Stimulated activated CD8-positive, alpha-beta memory T cell treated with anti-CD3 and anti-CD28 coated beads, Interleukin-7, amount 100 ng/mL, for 48 hours (primary cell): ENCODE data around the gene IRF4.
"Not testable (repeated sequence)": the region's sequence is repeated elsewhere in the genome, so short reads cannot be mapped to it uniquely, and the experiment has no call there.

ENCODE experiments used
- DNase-seq, 2 donors: peaks; one replicate each; pipeline ENCODE4 v3.0.0-alpha.2; 2020; ENCODE audit warnings: low read depth in 1 of 2; ENCODE audit errors: extremely low read depth in 1 of 2

IRF4 gene

DNA sequence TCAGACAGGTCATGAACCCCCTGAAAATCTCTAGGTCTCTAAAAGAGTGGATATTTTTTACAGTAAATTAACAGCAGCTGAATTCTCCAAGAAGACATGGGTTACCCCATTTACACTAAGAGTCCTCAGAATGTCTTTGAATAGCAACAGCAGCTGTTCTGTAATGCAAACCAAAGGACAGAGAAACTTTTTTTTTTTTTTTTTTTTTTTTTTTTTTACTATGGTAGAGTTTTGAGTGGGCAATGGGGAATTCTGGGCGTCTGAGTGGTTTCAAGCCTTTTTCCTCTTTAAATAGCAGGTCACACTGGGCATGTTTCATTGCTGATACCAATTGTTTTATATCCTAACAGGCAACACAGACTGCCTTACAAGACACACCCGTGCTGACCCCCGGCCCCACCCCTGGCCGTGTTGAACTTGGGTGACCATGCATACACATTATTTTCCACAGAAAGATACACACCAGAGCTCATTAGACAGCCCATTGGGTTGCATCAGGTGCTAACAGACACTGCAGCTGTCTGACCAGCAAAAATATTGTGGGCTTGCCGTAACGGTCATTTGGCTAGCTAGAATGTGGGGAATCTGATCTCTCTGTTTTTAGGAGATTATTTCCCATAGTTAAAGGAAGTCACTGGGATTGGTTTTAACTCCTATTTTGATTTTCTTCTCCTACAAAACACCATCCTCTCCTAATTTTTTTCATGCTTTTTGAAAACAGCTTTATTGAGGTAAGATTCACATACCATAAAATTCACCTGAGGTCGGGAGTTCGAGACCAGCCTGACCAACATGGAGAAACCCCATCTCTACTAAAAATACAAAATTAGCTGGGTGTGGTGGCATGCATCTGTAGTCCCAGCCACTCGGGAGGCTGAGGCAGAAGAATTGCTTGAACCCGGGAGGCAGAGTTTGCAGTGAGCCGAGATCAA lies 26.7 kb upstream of the IRF4 start:
- no peak for DNase-seq

DNA sequence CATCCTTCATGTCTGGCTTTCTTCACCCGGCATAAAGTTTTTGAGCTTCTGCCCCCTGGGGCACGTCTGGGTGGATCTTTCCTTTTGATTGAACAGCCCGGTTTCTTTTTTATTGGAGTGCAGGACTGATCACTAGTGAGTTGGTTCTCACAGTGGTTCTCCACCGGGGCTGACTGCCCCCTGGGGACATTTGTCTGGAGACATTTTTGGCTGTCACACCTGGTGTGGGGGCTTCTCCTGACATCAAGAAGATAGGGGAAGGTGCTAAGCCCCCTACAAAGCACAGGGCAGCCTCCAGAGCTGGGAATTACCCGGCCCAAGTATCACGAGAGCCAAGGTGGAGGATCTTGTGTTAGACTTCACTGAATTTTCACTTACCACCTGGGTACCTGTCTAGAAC lies 25.7 kb upstream of the IRF4 start:
- DNase-seq = no peak

DNA sequence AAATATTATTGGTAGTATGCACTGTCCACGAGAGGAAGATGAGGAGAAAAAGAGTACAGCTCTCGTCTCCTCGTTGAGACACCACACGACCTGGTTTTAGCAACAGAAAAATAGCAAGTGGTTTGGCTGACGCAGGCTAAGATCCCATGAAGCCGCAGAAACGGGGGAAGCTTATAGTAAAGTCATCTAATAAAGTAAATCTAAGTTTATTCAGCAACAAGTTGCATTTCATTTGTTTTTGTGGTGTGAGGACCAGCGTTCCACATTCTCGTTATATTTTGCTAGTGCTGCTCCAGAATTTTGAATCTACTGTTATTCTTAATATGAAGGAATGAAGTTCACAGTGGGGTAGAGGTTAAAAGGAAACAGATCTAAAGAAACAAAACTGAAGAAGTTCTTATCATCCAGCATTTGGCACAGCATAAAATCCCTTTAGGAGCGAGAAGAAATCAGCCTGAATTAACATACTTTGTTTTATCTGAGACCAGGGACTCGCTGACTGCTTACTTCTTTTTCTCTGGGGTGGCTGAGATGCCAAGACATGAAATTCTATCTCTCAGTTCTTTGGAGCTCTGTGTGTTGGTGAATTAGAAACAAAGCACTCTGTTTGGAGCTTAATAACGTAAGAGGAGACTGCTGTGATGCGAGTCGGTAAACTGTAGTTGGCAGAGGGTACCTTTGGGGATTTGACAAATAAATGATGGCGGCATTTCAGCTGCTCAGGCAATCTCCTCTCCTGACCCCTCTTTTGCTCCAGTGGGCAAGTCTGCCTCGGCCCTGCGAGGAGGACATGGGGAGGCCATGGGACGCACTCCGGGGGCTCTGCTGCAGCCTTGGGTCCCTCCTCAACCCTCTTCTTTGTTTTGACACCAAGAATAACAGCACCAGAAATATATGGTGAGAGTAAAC lies 24.9 kb upstream of the IRF4 start:
- DNase-seq = no peak

DNA sequence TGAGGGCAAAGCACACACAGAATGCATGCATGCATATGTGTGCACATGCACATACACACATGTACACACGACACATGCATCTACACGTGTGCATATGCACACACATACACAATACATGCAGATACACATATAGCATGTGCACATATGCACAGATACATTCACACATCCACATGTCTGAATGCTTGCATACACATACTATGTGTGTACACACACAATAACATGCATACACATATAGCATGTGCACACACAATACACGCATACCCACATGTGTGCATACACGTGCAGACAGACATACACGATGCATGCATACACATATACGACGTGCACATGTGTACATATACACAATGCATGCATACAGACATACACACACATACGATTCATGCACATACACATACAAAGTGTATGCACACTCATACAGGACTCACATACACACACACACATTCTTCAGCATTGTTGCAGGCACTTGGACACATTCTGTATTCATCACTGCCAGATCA lies 24.2 kb upstream of the IRF4 start:
- no peak for DNase-seq

DNA sequence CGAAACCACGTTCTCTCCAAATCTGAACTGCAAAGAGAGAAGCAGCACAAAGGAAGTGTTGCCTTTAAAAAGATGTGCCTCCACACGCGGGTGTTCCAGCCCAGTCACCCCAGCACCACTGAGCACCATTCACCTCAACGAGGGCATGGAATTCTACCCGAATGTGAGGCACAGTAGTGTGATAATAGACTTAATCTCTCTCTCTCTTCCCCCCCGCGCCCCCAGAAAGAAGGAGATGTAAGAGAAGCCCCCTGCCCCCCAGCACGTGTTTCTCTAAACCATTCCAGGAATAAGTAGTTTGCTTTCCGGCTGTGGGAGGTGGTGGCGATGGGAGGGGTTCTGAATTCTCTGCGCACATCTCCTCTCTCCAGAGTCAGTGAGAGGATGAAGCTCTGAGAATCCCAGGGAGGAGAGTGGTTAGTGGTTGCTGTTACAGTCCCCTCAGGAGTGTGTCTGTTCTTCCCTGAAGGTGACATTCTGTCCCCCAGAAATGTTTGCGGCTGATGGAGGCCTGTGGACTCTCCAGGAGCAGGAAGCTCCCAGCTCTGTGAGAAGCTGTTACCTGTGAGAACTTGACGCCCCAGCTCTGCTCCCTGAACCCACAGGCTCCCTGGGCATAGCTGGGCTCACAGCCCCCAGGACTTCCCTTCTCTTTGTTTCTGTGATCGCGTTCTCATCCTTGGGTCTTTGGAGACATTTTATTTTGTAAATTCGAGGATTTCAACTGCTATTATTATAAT lies 23.5 kb upstream of the IRF4 start:
- DNase-seq = no peak

DNA sequence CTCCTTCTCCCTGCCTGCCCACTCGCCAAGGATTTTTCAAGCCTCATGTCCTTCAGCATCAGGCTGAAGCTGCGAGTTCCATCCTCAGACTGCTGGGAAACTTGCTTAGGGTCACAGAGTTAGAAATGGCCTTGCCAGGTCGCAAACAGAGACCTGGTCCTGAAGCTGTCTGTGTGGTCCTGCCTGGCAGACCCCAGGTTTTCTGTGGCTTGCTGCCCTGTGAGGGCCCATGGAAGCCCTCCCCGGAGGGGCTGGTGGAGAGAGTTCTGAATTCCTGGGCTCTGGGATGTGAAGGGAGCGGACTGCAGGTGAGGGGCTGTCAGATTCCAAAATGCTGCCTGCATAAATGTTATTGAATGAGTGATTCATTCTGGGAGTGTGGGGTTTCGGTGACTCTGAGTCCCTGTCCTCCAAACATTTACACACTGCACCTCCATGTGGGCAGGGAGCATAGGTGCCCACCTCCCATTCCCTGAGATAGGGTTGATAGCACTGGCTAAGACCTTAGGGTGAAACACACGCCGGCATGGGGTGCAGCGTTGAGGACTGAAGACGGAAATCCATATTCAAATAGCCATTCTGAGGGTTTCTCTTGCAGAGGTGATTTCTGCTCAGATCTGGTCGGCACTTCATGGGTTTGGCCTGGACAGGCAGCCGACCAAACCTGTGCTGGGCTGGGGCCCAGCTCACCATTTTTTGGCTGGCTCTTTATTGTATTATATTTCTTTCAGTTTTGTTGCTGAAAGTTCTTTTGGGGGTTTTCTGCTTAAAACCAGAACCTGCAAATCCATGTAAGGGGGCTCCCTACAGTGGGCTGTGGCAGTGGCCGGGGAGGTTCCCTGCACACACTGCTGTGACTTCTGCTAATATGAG lies 21.8 kb upstream of the IRF4 start:
- no peak for DNase-seq

DNA sequence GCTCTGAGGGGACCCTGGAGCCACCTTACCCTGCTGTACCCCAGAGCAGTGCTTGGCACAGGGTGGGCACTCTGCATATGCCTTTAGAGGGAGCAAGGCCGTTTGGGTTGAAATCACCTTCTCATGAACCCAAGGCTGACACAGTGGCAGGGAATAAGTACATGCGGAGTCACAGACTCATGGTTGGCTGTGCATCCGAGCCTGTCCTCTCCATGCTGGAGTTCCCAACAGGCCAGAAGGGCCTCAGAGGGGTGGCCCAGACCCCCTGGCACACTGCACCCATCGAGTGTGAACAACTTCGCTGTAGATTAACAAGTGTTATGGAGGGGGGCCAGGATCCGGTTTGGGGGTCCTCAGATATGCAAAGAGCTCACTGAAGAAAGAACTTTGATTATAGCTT lies 21.0 kb upstream of the IRF4 start:
- no peak for DNase-seq

DNA sequence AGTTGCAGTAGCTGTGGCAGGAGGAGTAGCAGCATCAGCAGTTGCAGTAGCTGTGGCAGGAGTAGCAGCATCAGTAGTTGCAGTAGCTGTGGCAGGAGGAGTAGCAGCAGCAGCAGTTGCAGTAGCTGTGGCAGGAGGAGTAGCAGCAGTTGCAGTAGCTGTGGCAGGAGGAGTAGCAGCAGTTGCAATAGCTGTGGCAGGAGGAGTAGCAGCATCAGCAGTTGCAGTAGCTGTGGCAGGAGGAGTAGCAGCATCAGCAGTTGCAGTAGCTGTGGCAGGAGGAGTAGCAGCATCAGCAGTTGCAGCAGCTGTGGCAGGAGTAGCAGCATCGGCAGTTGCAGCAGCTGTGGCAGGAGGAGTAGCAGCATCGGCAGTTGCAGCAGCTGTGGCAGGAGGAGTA lies 19.7 kb upstream of the IRF4 start:
- DNase-seq = not testable (repeated sequence)

DNA sequence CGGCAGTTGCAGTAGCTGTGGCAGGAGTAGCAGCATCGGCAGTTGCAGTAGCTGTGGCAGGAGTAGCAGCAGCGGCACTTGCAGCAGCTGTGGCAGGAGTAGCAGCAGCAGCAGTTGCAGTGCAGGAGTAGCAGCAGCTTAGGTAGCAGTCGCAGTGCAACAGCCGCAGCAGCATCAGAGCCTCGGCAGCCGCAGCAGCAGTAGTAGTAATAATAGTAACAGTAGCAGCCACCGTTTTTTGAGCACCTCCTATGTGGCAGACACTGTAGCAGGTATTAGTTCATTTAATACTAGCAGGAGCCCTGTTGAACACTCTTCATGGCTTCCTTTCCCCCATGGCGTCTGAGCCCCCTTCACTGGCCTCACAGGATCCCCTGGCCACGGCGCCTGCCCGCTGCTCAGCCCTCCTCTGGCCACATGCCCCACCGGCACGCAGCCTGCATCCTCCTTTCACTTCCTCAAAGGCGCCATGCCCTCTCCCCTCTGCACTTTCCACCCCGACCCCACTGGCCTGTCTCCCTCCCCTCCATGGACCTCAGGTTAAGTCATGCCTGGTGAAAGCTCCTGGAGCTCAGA lies 19.1 kb upstream of the IRF4 start:
- DNase-seq = no peak

DNA sequence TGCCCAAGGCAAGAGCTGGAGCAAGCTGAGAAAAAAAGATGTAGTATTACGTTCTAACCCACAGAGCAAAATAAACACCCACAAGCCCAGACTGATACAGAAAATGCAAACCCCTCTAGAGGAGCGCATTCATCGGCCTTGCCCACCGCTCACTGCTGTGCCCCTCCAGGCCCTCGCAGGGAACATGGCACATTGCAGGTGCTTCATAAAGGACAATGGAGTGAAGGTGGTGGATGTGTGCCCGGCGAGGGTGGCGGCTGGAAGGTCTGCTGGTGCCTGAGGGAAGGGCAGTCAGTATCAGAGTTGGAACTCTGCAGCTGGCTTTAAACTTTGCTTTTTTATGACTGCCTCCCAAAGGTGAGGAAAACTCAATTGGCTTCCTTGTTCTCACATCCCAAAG lies 18.5 kb upstream of the IRF4 start:
- DNase-seq = no peak

DNA sequence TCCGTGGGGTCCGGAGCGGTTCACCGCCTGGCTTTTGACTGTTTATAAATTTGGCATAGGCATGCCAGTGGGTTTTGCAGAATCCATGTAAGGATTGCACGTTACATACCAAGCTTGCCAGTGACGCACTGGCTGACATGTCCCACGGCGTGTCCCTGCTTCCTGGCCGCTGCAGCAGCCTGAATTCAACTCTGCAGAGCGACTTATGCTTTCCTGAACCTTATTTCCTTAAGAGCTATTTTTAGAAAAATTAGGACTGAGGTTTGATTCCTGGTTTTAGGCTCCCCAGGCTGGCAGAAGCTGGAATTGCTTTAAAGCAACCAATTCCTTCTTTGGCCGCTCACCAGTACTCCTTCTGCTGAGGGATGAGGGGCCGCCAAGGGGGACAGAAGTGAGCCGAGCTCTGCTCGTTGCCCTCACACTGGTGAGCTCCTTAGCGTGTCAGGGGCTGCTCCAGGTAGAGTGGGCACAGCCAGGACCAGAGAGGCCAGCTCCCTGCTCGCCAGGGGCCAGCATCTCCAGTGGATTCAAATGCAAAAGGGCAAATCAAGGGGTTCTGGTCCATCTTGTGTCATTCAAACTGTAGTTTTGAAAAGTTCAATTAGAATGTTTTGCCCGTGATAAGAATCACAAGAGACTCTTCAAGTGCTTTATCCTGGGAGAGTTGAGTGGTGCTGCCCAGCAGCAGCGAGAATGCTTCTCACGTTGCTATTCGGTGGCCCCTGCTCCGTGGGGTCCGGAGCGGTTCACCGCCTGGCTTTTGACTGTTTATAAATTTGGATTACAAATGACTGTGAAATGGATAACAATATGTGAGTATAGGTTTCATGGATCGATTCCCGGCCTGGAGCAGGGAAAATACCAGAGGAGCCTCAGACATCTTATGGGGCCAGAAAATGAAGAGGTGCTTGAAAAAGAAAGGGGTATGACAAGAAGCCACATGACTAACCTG lies 17.5 kb upstream of the IRF4 start:
- DNase-seq = no peak

DNA sequence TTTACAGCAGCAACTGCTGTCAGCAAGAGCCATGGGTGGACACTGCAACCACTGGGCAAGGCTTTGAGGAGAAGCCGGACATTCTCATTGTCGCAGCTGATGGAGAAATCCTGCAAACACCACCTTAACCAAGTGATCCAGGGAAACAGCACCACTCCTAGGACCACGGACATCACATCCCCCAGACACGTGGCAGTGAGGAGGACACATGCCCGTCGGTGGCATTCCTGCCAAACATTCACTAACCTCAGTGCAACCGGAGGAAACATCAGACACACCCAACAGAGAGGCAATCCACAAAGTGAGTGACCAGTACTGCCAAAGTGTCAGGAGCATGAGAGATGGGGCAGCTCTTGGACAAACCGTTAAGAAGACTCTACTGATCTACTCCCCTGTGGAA lies 16.6 kb upstream of the IRF4 start:
- DNase-seq = no peak

DNA sequence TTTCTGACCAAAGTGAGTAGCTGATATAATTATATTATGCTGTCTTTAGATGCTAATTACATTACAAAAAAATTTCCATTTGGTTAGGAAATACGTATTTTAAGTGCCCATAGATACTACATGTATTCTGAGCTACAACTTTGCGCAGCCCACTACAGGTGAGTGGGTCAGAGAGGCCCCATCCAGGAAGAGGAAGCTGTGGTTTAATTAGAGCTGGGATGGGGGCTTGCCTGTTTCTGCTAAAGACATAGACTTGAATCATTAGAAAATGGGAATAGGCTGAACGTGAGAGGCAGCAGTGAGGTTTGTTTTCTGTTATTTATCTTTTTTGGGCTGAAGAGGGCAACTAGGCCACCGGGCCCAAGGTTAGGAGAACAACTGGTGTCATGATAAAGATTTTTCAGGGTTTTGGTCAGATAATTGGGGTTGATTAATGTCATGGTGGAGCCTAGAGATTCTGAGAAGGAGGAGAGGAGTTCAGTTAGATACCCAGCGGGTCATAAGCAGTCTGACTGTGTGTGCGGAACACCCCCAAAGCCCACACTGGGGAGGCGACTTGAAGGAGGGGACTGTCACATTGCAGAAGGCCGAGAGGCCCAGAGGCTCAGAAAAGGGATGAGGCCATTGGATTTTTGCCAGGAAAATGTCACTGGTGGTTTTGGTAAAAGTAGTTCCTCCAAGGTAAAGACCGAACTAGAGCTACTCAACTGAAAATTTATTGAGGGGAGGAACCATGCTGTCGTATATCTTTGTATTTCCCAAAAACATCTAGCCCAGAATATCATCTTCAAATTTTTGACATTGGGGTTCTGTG lies 14.5 kb upstream of the IRF4 start:
- no peak for DNase-seq

DNA sequence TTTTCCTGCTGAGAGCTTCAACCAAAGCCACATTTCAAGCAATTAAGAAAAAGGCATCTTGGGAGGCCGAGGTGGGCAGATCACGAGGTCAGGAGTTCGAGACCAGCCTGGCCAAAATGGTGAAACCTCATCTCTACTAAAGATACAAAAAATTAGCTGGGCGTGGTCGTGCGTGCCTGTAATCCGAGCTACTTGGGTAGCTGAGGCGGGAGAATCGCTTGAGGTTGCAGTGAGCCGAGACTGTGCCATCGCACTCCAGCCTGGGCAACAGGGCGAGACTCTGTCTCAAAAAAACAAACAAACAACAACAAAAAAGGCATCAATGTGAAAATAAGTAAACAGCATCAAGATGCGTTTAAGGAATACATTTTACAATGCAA lies 13.9 kb upstream of the IRF4 start:
- not testable (repeated sequence) for DNase-seq

DNA sequence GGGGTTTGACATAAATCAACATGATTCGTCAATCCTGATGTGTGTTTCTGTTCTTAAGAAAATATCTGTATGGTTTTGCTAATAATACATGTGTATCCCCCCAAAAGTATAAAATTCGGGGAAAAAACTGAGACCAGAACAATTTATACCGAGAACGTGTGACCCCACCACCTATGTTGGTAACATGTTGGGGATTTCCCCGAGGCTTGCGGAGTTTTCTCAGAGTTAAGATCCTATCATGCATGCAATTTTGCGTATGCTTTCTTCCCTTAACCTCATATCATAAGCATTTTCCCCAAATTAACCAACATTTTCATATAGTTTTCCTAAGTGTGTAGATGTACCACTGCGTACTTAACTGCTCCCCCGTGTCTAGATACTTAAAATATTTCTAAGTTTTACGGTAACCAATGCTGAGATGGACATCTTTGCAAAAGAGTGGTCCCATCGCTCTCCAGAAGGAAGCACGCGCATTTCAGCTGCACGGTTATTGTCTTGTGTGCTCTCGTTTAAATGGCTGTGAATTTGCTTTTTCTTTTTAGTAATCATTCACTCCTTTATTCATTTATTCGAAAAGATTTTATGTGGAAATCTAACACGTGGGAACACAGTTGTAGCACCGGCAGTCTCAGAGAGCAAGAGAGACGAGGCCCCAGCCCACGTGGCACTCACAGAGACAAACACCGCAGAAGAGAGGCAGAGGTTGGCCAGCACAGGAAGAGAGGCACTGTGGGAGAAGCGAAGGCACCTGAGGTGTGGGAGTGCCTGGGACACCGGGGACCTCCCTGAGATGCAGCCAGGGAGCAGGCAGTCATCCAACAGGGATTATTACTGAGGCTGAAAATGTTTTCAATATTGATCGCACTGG lies 13.2 kb upstream of the IRF4 start:
- no peak for DNase-seq

DNA sequence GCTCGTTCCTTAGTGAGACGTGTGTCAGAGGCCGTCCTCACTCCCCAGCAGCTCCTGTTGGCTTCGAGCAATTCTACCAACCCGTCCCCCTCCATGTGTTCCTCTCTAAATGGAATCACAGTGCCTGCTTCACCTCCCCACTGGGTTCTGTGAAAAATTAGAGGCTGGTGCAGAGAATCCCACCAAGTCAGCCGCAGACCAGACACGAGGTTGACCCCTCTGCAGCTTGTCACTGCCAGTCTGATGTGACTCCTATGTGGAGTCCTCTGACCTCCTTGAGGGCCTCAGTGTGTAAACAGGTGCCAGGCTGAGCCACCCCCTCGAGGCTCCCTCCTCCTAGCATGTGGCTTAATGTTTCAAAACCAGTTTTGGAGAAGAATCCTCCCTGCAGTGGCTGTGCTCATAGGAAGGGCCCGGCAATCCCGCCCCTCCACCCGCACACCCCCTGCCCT lies 12.6 kb upstream of the IRF4 start:
- DNase-seq = no peak
